LNCaP clone FGC (cell line): ENCODE measurements around the gene HOXC13.

Experiments
- DNase-seq: peaks from one replicate; pipeline ENCODE4 v3.0.0-alpha.2; 2011; ENCODE audit warnings: low read depth
- H3K4me3 ChIP-seq: 2 replicates; pipeline ENCODE4 v1.5.1; 2011; ENCODE audit warnings: mild to moderate bottlenecking, low read depth, low read length, control low read depth
- TF ChIP-seq, protein P1 (sequence below): IDR thresholded peaks from 2 replicates; pipeline ENCODE4 v1.5.1; 2012; ENCODE audit warnings: mild to moderate bottlenecking; ENCODE audit not compliant: control insufficient read depth, insufficient read depth; ENCODE audit errors: extremely low read depth

The HOXC13 gene

GRCh38 chr12:53981634-53982565 lies 43.3 kb downstream of the HOXC13 start:
- TF ChIP-seq, protein P1, sequence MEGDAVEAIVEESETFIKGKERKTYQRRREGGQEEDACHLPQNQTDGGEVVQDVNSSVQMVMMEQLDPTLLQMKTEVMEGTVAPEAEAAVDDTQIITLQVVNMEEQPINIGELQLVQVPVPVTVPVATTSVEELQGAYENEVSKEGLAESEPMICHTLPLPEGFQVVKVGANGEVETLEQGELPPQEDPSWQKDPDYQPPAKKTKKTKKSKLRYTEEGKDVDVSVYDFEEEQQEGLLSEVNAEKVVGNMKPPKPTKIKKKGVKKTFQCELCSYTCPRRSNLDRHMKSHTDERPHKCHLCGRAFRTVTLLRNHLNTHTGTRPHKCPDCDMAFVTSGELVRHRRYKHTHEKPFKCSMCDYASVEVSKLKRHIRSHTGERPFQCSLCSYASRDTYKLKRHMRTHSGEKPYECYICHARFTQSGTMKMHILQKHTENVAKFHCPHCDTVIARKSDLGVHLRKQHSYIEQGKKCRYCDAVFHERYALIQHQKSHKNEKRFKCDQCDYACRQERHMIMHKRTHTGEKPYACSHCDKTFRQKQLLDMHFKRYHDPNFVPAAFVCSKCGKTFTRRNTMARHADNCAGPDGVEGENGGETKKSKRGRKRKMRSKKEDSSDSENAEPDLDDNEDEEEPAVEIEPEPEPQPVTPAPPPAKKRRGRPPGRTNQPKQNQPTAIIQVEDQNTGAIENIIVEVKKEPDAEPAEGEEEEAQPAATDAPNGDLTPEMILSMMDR = no peak
- no peak for DNase-seq
- no peak overlapping the region for H3K4me3 ChIP-seq

- DNase-seq = no peak
- TF ChIP-seq, protein P1 = no peak
- H3K4me3 ChIP-seq = no peak overlapping the region
Observed at GRCh38 chr12:53982648-53983567, 44.3 kb downstream of the HOXC13 start.

DNA sequence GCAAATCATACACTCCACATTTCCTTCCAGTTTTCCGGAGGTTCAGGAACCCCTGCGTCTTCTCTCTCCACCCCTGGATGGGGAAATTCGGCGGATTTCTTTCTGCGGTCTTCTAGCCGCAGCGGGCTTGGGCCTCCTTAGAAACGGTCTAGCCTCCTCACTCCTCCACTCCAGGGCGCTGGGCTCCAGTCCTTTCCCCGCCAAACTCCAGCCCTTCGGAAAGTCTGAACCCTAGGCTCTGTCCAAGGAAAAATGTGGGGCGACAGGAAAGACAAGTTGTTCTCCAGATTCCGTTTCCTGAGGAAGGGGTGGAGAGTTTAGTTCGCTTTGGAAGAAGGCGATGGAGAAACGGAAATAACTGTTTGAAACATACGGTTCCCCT lies 44.9 kb downstream of the HOXC13 start:
- H3K4me3 ChIP-seq = no peak overlapping the region
- TF ChIP-seq, protein P1 = no peak
- DNase-seq = no peak

- H3K4me3 ChIP-seq = no peak overlapping the region
- no peak for DNase-seq
- TF ChIP-seq, protein P1 = no peak
Observed at GRCh38 chr12:53983950-53984572, 45.4 kb downstream of the HOXC13 start.

GRCh38 chr12:53984901-53985691 lies 46.5 kb downstream of the HOXC13 start, which contains the start of gene HOXC10:
Gene HOXC10, plus strand, starts transcription at chr12:53985146. Its CDS starts 114 bp downstream, at chr12:53985260.
- no peak for DNase-seq
- H3K4me3 ChIP-seq = peak within 1 kb of the TSS; percentile 24; the same call in 1 of the 2 replicates
- TF ChIP-seq, protein P1 = peak; percentile 64

DNA sequence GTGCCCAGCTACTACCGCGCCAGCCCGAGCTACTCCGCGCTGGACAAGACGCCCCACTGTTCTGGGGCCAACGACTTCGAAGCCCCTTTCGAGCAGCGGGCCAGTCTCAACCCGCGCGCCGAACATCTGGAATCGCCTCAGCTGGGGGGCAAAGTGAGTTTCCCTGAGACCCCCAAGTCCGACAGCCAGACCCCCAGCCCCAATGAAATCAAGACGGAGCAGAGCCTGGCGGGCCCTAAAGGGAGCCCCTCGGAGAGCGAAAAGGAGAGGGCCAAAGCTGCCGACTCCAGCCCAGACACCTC lies 47.0 kb downstream of the HOXC13 start:
- DNase-seq = no peak
- no peak overlapping the region for H3K4me3 ChIP-seq
- TF ChIP-seq, protein P1 = no peak
